SK-N-SH (cell line): ENCODE data around the gene PURA. TPM values are rescaled to one million over a fixed set of nuclear protein-coding genes. Genes with fewer than 3 reads are reported as not detected.

Experiments
- EP300 ChIP-seq, 2 experiments: IDR thresholded peaks; 2 replicates each; pipeline versions ENCODE4 v1.4.0 to v1.6.1; 2012; ENCODE audit warnings: borderline replicate concordance in 1 of 2, low read depth in 1 of 2, low read length in 1 of 2
- TCF12 ChIP-seq: IDR thresholded peaks from 2 replicates; pipeline ENCODE4 v1.4.0; 2012
- polyA plus RNA-seq, 3 experiments: library from polyadenylated mRNA; depleted of rRNA; stranded (reverse); fragments of >200 nt; gene quantifications; 2 replicates each; pipeline ENCODE4 v1.2.3, GENCODE V29; 2012

Gene PURA
- polyA plus RNA-seq, 1 of the 3 experiments (the other 2 are of a cell fraction): 2.4 TPM

- TF ChIP-seq TCF12: no peak
- TF ChIP-seq EP300 (IDR thresholded peaks at IDR 0.05; ENCODE audit: borderline replicate concordance in 1 of 2, low read depth in 1 of 2, low read length in 1 of 2): no peak
These were observed 60.8 kb downstream of the PURA start, which contains the start of gene CYSTM1 (continued) for GRCh38 chr5:140174465-140175366.

Other genes with a start within 250 kb of the PURA start
- 3.5 and 3.7 TPM in 2 replicates for gene NRG2, start 70.8 kb upstream of the PURA start, polyA plus RNA-seq (2012; rRNA removed)
- 0.72 and 0.99 TPM in 2 replicates for gene IGIP, start 11.8 kb downstream of the PURA start, polyA plus RNA-seq (2012; rRNA removed)
- gene CYSTM1, start 61.1 kb downstream of the PURA start, polyA plus RNA-seq (2012; rRNA removed): 27.1 and 29.3 TPM in 2 replicates
- gene PFDN1, start 189.0 kb downstream of the PURA start, polyA plus RNA-seq (2012; rRNA removed): 55.2 and 63.6 TPM in 2 replicates
- gene HBEGF, start 232.5 kb downstream of the PURA start, polyA plus RNA-seq (2012; rRNA removed): 56.2 and 59.8 TPM in 2 replicates
- 0.02 TPM in 1 of 2 replicates, not detected in the other for gene SLC4A9, start 246.1 kb downstream of the PURA start, polyA plus RNA-seq (2012; rRNA removed)